Prostate gland (tissue), 2 donors: ENCODE data around the gene EFNA2. TPM values are rescaled to one million over a fixed set of nuclear protein-coding genes. Genes with fewer than 3 reads are reported as not detected.

Experiments
- DNase-seq: peaks from one replicate; pipeline ENCODE4 v3.0.0-alpha.2; 2019; ENCODE audit warnings: low spot score
- H3K27ac ChIP-seq, 2 donors: fragments of 200-600 bp; sonication (generic); 2 replicates each; pipeline ENCODE4 v1.5.1; 2017 to 2019
- H3K27me3 ChIP-seq: fragments of 200-600 bp; sonication (generic); replicated peaks from 2 replicates; pipeline ENCODE4 v1.5.1; 2019; ENCODE audit not compliant: insufficient read depth
- H3K36me3 ChIP-seq, 2 donors: fragments of 200-600 bp; sonication (generic); 1 replicate in 1 of 2; 2 replicates in 1 of 2; pipeline versions ENCODE4 v1.5.1 to v1.8.1; 2017 to 2019
- H3K4me1 ChIP-seq: fragments of 200-600 bp; sonication (generic); replicated peaks from 2 replicates; pipeline ENCODE4 v1.5.1; 2019
- H3K4me3 ChIP-seq, 2 donors: fragments of 200-600 bp; sonication (generic); 2 replicates each; pipeline ENCODE4 v1.5.1; 2017 to 2019
- H3K9me3 ChIP-seq: fragments of 200-600 bp; sonication (generic); 2 replicates; pipeline ENCODE4 v1.5.1; 2017
- CTCF ChIP-seq, 4 experiments: fragments of 200-600 bp in 2 of 4; fragments of 450-650 bp in 2 of 4; sonication (generic) in 2 of 4; IDR thresholded peaks; 1 replicate in 3 of 4; 2 replicates in 1 of 4; pipeline ENCODE4 v1.5.1; 2016 to 2019; ENCODE audit warnings: antibody characterized with exemption in 4 of 4, mild to moderate bottlenecking in 2 of 4, moderate library complexity in 2 of 4
- POLR2A ChIP-seq: fragments of 450-650 bp; IDR thresholded peaks from one replicate; pipeline ENCODE4 v1.6.1; 2016; ENCODE audit warnings: antibody characterized with exemption, mild to moderate bottlenecking
- POLR2AphosphoS5 ChIP-seq: sonication (generic); formaldehyde crosslinking; IDR thresholded peaks from one replicate; pipeline ENCODE4 v1.6.1; 2017; ENCODE audit warnings: antibody characterized with exemption
- WGBS: methylation state at CpG from one replicate; pipeline ENCODE4 v1.1.5; 2018; 5-methylcytosine and 5-hydroxymethylcytosine counted together
- intact Hi-C: fragments of 100-400 bp; cut with DNase I; formaldehyde crosslinking; loops from one replicate; pipeline ENCODE4 v1.14.2; 2022
- total RNA-seq, 2 donors: library from RNA; depleted of rRNA; stranded (reverse); fragments of >200 nt; gene quantifications; one replicate each; pipeline ENCODE4 v1.1.0, GENCODE V29; 2016

The EFNA2 gene
- total RNA-seq, 2 donors from 2014 or later, result not detected

GRCh38 chr19:1264801-1265614 lies 20.7 kb upstream of the EFNA2 start:
- WGBS, result 75% methylated on average over 24 of the region's 26 CpGs
- no peak overlapping the region for H3K4me3 ChIP-seq

GRCh38 chr19:1265615-1266128 lies 20.0 kb upstream of the EFNA2 start:
- Histone ChIP-seq H3K36me3 (no peaks in the 10 kb centered on the region), H3K4me1 (peaks cover 39% of the 10 kb centered on the region), H3K9me3 (no peaks in the 10 kb centered on the region), H3K27ac (peak overlapping the region; percentile 82 to 88), H3K27me3 (no peaks in the 10 kb centered on the region), H3K4me3 (peak overlapping the region; percentile 29 to 51)
- no peak for TF ChIP-seq CTCF (IDR thresholded peaks at IDR 0.05)
- TF ChIP-seq POLR2AphosphoS5, result no peak
- TF ChIP-seq POLR2A, result no peak
- intact Hi-C loops, result loop anchor here (1.0 kb wide), 1 partner anchor 21 kb away; no protein-coding TSS in a partner anchor
- DNase-seq, result peak; percentile 38
- 18% methylated on average over 15 of the region's 28 CpGs for WGBS

More at GRCh38 chr19:1264801-1265614, 20.7 kb upstream of the EFNA2 start:
- Histone ChIP-seq H3K4me1 (peaks cover 40% of the 10 kb centered on the region), H3K36me3 (no peaks in the 10 kb centered on the region), H3K9me3 (no peaks in the 10 kb centered on the region), H3K27me3 (no peaks in the 10 kb centered on the region), H3K27ac (peak overlapping the region; percentile 82 to 88)
- intact Hi-C loops, result no loop called here
- TF ChIP-seq POLR2AphosphoS5 (peak; percentile 36), CTCF (IDR thresholded peaks at IDR 0.05) (no peak)
- DNase-seq, result peak; percentile 23

GRCh38 chr19:1266129-1266915 lies 19.4 kb upstream of the EFNA2 start:
- Histone ChIP-seq H3K27me3 (no peaks in the 10 kb centered on the region), H3K4me1 (peaks cover 44% of the 10 kb centered on the region), H3K27ac (peak overlapping the region; percentile 82 to 88), H3K9me3 (no peaks in the 10 kb centered on the region), H3K36me3 (peaks cover 0 to 5% of the 10 kb centered on the region in 2 donors), H3K4me3 (peak overlapping the region; percentile 29 to 51)
- DNase-seq, result peak; percentile 73
- 5% methylated on average over 55 of the region's 84 CpGs for WGBS
- intact Hi-C loops, result loop anchor here (1.0 kb wide), 1 partner anchor 22 kb away; no protein-coding TSS in a partner anchor
- TF ChIP-seq POLR2AphosphoS5, result peak; percentile 52
- no peak for TF ChIP-seq POLR2A
- peak in 1 of 4 experiments; percentile 11 for TF ChIP-seq CTCF (IDR thresholded peaks at IDR 0.05)

GRCh38 chr19:1266916-1267476 lies 18.7 kb upstream of the EFNA2 start:
- H3K27me3 ChIP-seq, result no peaks in the 10 kb centered on the region
- peaks cover 0 to 11% of the 10 kb centered on the region in 2 donors for H3K36me3 ChIP-seq
- TF ChIP-seq POLR2A, result no peak
- TF ChIP-seq CTCF (IDR thresholded peaks at IDR 0.05), result peak; percentile 98 to 100 (median 99)
- no peak for TF ChIP-seq POLR2AphosphoS5
- intact Hi-C loops, result loop anchor here (1.0 kb wide), 1 partner anchor 23 kb away; no protein-coding TSS in a partner anchor
- H3K4me1 ChIP-seq, result peaks cover 43% of the 10 kb centered on the region
- H3K9me3 ChIP-seq, result no peaks in the 10 kb centered on the region
- DNase-seq, result peak; percentile 61
- WGBS, result 1% methylated on average over 16 of the region's 59 CpGs
- H3K4me3 ChIP-seq, result peak overlapping the region; percentile 29 to 51
- peak overlapping the region; percentile 82 to 88 for H3K27ac ChIP-seq
